ENCODE results near the gene GRAMD2B. TPM values are rescaled to one million over a fixed set of nuclear protein-coding genes. Genes with fewer than 3 reads are reported as not detected.

The GRAMD2B gene
- total RNA-seq = 12.8 and 21.5 TPM in 2 replicates

GRCh38 chr5:126422994-126423788 is at the start of gene GRAMD2B:
TSS of gene GRAMD2B (plus strand) at chr5:126423409. CDS start at chr5:126423607, 198 bp downstream.

Other genes with a start within 250 kb of the GRAMD2B start
- 35.4 and 49.3 TPM in 2 replicates for gene ALDH7A1, start 171.8 kb downstream of the GRAMD2B start, total RNA-seq
- gene PHAX, start 177.5 kb downstream of the GRAMD2B start, total RNA-seq = 44.7 and 57.8 TPM in 2 replicates